22Rv1 (cell line): ENCODE data around the gene RBX1.

Source experiments
- H3K27ac ChIP-seq: fragments of 450-650 bp; 2 replicates; pipeline ENCODE4 v1.5.1; 2017
- CTCF ChIP-seq: fragments of 450-650 bp; IDR thresholded peaks from 2 replicates; pipeline ENCODE4 v1.5.1; 2017; ENCODE audit warnings: mild to moderate bottlenecking
- ZFX ChIP-seq: fragments of 450-650 bp; IDR thresholded peaks from 2 replicates; pipeline ENCODE4 v1.6.1; 2017; ENCODE audit warnings: antibody characterized with exemption, borderline replicate concordance

Gene RBX1

GRCh38 chr22:41022470-41023298 is 71.5 kb downstream of the RBX1 start:
- TF ChIP-seq CTCF, result 0 out of 2 replicates have a peak, but pooled peaks have one; percentile 12
- no peak for TF ChIP-seq ZFX
- peak overlapping the region; percentile 97 for H3K27ac ChIP-seq
